ENCODE measurements around the gene PHF21A. TPM values are rescaled to one million over a fixed set of nuclear protein-coding genes. Genes with fewer than 3 reads are reported as not detected.

The PHF21A gene
- total and polyA plus RNA-seq, 2 of the 8 experiments (the other 6 are each of a cell fraction or from before 2014, with no cell fraction given): 17.6 to 40.3 TPM

- Histone ChIP-seq H3K23me2 (ENCODE audit: low read depth, low read length) (no peaks in the 10 kb centered on the region), H4K8ac (ENCODE audit: extremely low read depth, insufficient read depth, low read length) (no peak overlapping the region), H3K79me1 (ENCODE audit: low read depth, low read length) (peaks cover 2% of the 10 kb centered on the region), H2BK120ac (replicated peaks; ENCODE audit: low read depth, low read length) (no peak overlapping the region), H4K20me1 (replicated peaks in 1 of 2; ENCODE audit: control insufficient read depth in 1 of 2, insufficient read depth in 2 of 2, low read length in 2 of 2) (peaks cover 0 to 11% of the 10 kb centered on the region in 2 experiments), H2BK15ac (ENCODE audit: low read length) (no peak overlapping the region), H2BK20ac (ENCODE audit: low read length) (no peak overlapping the region), H3K36me3 (ENCODE audit: control insufficient read depth in 2 of 4, insufficient read depth in 4 of 4, low read length in 3 of 4) (peaks cover 9 to 46% (median 32%) of the 10 kb centered on the region in 4 experiments), H3K9me3 (ENCODE audit: insufficient read depth in 2 of 2, low read depth in 1 of 2, low read length in 1 of 2) (no peaks in the 10 kb centered on the region), H3K18ac (ENCODE audit: extremely low read depth, low read length) (no peak overlapping the region; the same call in 1 of the 2 replicates), H3K27ac (ENCODE audit: low read depth, low read length) (no peak overlapping the region), H2BK12ac (ENCODE audit: low read depth, low read length) (no peak overlapping the region), H3K56ac (replicated peaks; ENCODE audit: insufficient read length, low read depth, low read length) (no peak overlapping the region), H3K4me3 (ENCODE audit: extremely low read depth in 1 of 4, insufficient read depth in 2 of 4, low read depth in 3 of 4, low read length in 4 of 4) (no peak overlapping the region), H3K27me3 (replicated peaks in 1 of 4; ENCODE audit: control insufficient read depth in 3 of 4, extremely low read depth in 1 of 4, insufficient read depth in 3 of 4, low read length in 3 of 4) (no peaks in the 10 kb centered on the region), H4K5ac (ENCODE audit: insufficient read length, low read depth, low read length) (no peak overlapping the region), H3K23ac (ENCODE audit: insufficient read length) (no peak overlapping the region), H3K4me2 (ENCODE audit: insufficient read depth in 1 of 2, low read depth in 2 of 2, low read length in 2 of 2) (no peak overlapping the region), H2BK5ac (ENCODE audit: low read depth, low read length) (no peak overlapping the region), H3K4ac (replicated peaks; ENCODE audit: insufficient read length, low read depth, low read length) (no peak overlapping the region), H3K4me1 (replicated peaks in 1 of 4; ENCODE audit: control insufficient read depth in 3 of 4, insufficient read depth in 4 of 4, low read length in 3 of 4) (no peaks in the 10 kb centered on the region), H4K91ac (replicated peaks; ENCODE audit: insufficient read length, low read length) (no peak overlapping the region), H3K9ac (replicated peaks in 1 of 4; ENCODE audit: extremely low read depth in 1 of 4, low read depth in 3 of 4, low read length in 3 of 4) (no peak overlapping the region), H3K14ac (ENCODE audit: insufficient read length) (no peak overlapping the region), H3K79me2 (ENCODE audit: control insufficient read depth in 1 of 2, insufficient read depth in 2 of 2, low read length in 2 of 2) (no peaks in the 10 kb centered on the region), H2AFZ (ENCODE audit: low read length) (no peak overlapping the region), H2AK5ac (ENCODE audit: low read depth, low read length) (no peak overlapping the region)
- POLR2A ChIA-PET (ENCODE audit: partially characterized antibody): interaction anchor here (0.8 to 13.6 kb wide), 9 partner anchors 7 to 413 kb away, joined by 3 to 115 read pairs (median 4); partner anchors contain the start of genes LARGE2 and PEX16
- DNase-seq (ENCODE audit: low read depth in 1 of 2, low spot score in 2 of 2): no peak
- 95% methylated on average over 8 of the region's 8 CpGs; no CpG with 5 or more reads in 1 of the 2 experiments for WGBS, 2 experiments (ENCODE audit: extremely low coverage in 1 of 2, insufficient coverage in 1 of 2, insufficient read length in 1 of 2, insufficient replicate concordance in 2 of 2, low coverage in 1 of 2, low lambda C conversion rate in 2 of 2, missing lambda C conversion rate in 1 of 2)
- FAIRE-seq: no peak
- CTCF ChIA-PET (ENCODE audit: partially characterized antibody): interaction anchor here (0.7 to 2.1 kb wide), 13 partner anchors 8 to 185 kb away, joined by 3 to 11 read pairs (median 4); no protein-coding TSS in a partner anchor
- no peak for TF ChIP-seq CBX8 (IDR thresholded peaks at IDR 0.05; ENCODE audit: borderline replicate concordance, low read depth, low read length)
- no peak for TF ChIP-seq CTCF (IDR thresholded peaks at IDR 0.05; ENCODE audit: control extremely low read depth in 1 of 3, insufficient read depth in 1 of 3, low read depth in 1 of 3, low read length in 3 of 3)
- TF ChIP-seq TEAD4 (IDR thresholded peaks at IDR 0.05; ENCODE audit: low read depth, low read length): no peak
- no peak for TF ChIP-seq FOSL1 (IDR thresholded peaks at IDR 0.05; ENCODE audit: insufficient read depth, low read depth, low read length)
- TF ChIP-seq E2F6 (IDR thresholded peaks at IDR 0.05): no peak
- no peak for TF ChIP-seq SIN3A (conservative IDR thresholded peaks at IDR 0.05 in 1 of 2, IDR thresholded peaks at IDR 0.05 in 1 of 2; ENCODE audit: low read depth in 1 of 2, low read length in 2 of 2)
- no peak for TF ChIP-seq NRF1 (IDR thresholded peaks at IDR 0.05; ENCODE audit: low read depth, low read length)
- TF ChIP-seq CREB1 (IDR thresholded peaks at IDR 0.05): no peak
- TF ChIP-seq KDM5A (IDR thresholded peaks at IDR 0.05; ENCODE audit: low read length): no peak
Measured at GRCh38 chr11:45930951-45931570, 190.2 kb downstream of the PHF21A start.
